GM18868 (cell line): ENCODE results near the gene TNFRSF18.

Experiments used
- ATAC-seq: cut with Tn5 transposase; IDR thresholded peaks from one replicate; pipeline ENCODE4 v1.9.1; 2021; ENCODE audit warnings: mild to moderate bottlenecking, moderate library complexity; ENCODE audit not compliant: unreplicated experiment

TNFRSF18 gene

GRCh38 chr1:1213345-1214265 is 7.2 kb upstream of the TNFRSF18 start, which contains the start of gene TNFRSF4:
Gene TNFRSF4 (minus strand): TSS chr1:1214153. CDS start chr1:1214127, 26 bp downstream.
- no peak for ATAC-seq

- ATAC-seq: no peak
Observed at GRCh38 chr1:1212780-1213344, 6.5 kb upstream of the TNFRSF18 start.

GRCh38 chr1:1211541-1212441 is 5.4 kb upstream of the TNFRSF18 start:
- no peak for ATAC-seq

- no peak for ATAC-seq
Observed at GRCh38 chr1:1210726-1211540, 4.5 kb upstream of the TNFRSF18 start.

GRCh38 chr1:1208713-1209433 is 2.5 kb upstream of the TNFRSF18 start:
- ATAC-seq: no peak

- no peak for ATAC-seq
Observed at GRCh38 chr1:1207571-1207892, 1.1 kb upstream of the TNFRSF18 start.

GRCh38 chr1:1206966-1207531 is 657 bp upstream of the TNFRSF18 start:
- ATAC-seq: no peak

- no peak for ATAC-seq
Observed at GRCh38 chr1:1205769-1206375, 520 bp downstream of the TNFRSF18 start.

GRCh38 chr1:1204998-1205768 is 1.2 kb downstream of the TNFRSF18 start:
- no peak for ATAC-seq

GRCh38 chr1:1204425-1204920 is 1.9 kb downstream of the TNFRSF18 start:
- ATAC-seq: no peak

GRCh38 chr1:1203561-1204424 is 2.6 kb downstream of the TNFRSF18 start:
- ATAC-seq: no peak

- no peak for ATAC-seq
Observed at GRCh38 chr1:1202831-1203560, 3.4 kb downstream of the TNFRSF18 start.

GRCh38 chr1:1200876-1201810 is 5.2 kb downstream of the TNFRSF18 start:
- ATAC-seq: peak; percentile 51

GRCh38 chr1:1199961-1200875 is 6.2 kb downstream of the TNFRSF18 start:
- ATAC-seq: no peak
